A549 treated with AZD9567 at 1 μM for 4 hours (cell line): ENCODE measurements around the gene G2E3. TPM values are rescaled to one million over a fixed set of nuclear protein-coding genes. Genes with fewer than 3 reads are reported as not detected.

Experiments used
- total RNA-seq: library from RNA; stranded (reverse); fragments of 200-300 nt; extraction: Qiagen RNA extraction; gene quantifications from 5 replicates; pipeline ENCODE4 v1.2.3, GENCODE V29; 2022; ENCODE audit not compliant: insufficient read depth

G2E3 gene
- 10.9 to 27.0 TPM (median 16.0 TPM) in 5 replicates for total RNA-seq

GRCh38 chr14:30558675-30559555 lies at the start of gene G2E3:
Gene G2E3 (plus strand): TSS chr14:30559158. CDS start chr14:30581080, 21,922 bp downstream.

GRCh38 chr14:30621940-30622830 lies 63.2 kb downstream of the G2E3 start, which contains the start of gene SCFD1:
Gene SCFD1 (plus strand): TSS chr14:30622319. CDS start chr14:30622339, 20 bp downstream.

Other genes starting within 250 kb of the G2E3 start
- gene SCFD1, start 63.2 kb downstream of the G2E3 start, total RNA-seq = 37.8 to 40.3 TPM (median 39.1 TPM) in 5 replicates